IPS-18c (cell line): ENCODE results near the gene EYS.

Source experiments
- H3K4me3 ChIP-seq: 2 replicates; pipeline ENCODE4 v1.7.0; 2013; ENCODE audit warnings: low read depth, mild to moderate bottlenecking, low read length, moderate library complexity; ENCODE audit not compliant: insufficient read depth
- H3K9me3 ChIP-seq: one replicate; pipeline ENCODE4 v1.6.1; 2013; ENCODE audit warnings: mild to moderate bottlenecking, low read length, moderate library complexity; ENCODE audit not compliant: control insufficient read depth, insufficient read depth

Gene EYS

DNA sequence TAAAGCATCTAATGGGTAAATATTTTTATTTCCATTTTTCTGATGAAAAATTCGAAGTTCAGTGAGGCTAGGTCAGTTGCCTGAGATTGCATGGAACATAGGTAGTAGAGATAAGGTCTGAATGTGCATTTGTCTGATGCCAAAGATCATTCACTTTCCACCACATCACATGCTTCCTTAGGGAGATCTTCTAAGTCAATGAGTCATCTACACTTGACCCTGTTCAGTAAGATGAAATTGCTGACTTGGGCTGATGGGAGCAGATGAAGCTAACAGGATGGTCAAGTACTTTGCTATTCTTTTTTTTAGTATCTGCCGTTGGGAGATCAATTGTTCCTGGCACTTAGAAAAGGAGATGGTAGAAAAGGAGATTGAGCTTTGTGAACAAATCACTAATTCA is 1560.2 kb downstream of the EYS start:
- no peaks in the 10 kb centered on the region for H3K9me3 ChIP-seq
- no peak overlapping the region for H3K4me3 ChIP-seq

- H3K9me3 ChIP-seq: no peaks in the 10 kb centered on the region
- H3K4me3 ChIP-seq: no peak overlapping the region
Observed at GRCh38 chr6:64146094-64146493, 1560.9 kb downstream of the EYS start.

DNA sequence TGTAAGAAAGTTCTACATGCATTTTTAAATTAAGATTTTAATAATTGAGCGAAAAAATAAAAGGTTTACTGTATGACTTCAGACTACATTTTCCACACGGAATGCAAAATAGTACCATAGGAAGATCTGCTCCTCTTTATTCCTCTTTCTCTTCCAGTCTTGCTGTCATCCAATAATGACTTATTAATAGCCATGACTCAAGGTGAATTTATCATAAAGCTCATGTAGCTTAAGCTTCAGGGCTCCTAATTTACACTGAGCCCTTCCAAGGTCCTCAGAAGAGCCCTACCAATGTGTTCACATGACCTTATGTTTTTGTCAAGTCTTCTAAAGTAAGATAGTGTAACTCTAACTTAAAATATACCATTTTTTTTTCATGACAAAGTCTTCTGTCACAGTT is 1561.4 kb downstream of the EYS start:
- no peak overlapping the region for H3K4me3 ChIP-seq
- no peaks in the 10 kb centered on the region for H3K9me3 ChIP-seq

- Histone ChIP-seq H3K9me3 (no peaks in the 10 kb centered on the region), H3K4me3 (no peak overlapping the region)
Observed at GRCh38 chr6:64143101-64143500, 1563.9 kb downstream of the EYS start.

GRCh38 chr6:64141680-64142079 is 1565.3 kb downstream of the EYS start:
- no peaks in the 10 kb centered on the region for H3K9me3 ChIP-seq
- H3K4me3 ChIP-seq: no peak overlapping the region

GRCh38 chr6:64128301-64129024 is 1578.6 kb downstream of the EYS start:
- H3K9me3 ChIP-seq: no peaks in the 10 kb centered on the region
- H3K4me3 ChIP-seq: no peak overlapping the region

DNA sequence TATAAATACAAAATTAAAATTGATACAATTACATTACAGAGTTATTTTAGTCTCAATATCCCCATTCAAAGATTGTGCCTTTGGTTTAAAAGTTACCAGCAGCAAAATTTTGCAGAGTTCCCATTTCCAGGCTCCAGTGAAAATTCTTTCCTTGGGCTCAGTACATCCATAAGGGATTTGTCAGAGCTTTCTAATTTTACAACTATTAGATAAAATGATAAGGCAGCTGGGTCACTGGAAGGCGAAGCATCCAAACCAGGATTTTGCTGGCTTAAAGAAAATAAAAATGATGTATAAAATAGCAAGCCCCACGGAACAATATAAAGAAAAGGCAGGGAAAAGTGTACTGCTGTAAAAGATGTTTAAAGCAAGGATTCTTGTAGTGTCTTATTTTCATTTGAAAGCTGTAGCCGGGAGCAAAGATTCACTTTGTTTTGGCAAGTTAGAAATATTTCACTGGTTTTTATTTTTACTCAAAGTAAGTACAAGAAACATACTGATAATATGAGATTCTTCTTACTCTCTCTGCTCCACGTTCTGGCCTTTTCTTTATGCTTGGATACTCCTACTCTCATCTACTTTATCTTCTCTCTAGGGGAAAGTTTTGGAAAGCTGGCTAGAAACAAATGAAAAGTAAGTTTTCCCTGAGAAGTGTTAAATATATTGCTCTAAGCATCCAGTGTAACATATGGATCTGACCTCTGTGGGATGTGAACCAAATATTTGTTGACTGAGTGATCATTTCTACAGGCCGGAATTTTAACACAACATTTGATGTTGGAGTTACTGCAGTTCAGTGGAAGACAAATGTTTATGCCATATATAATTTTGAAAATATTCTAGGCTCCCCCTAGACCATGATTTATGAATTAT is 1583.0 kb downstream of the EYS start:
- H3K4me3 ChIP-seq: no peak overlapping the region
- no peaks in the 10 kb centered on the region for H3K9me3 ChIP-seq

DNA sequence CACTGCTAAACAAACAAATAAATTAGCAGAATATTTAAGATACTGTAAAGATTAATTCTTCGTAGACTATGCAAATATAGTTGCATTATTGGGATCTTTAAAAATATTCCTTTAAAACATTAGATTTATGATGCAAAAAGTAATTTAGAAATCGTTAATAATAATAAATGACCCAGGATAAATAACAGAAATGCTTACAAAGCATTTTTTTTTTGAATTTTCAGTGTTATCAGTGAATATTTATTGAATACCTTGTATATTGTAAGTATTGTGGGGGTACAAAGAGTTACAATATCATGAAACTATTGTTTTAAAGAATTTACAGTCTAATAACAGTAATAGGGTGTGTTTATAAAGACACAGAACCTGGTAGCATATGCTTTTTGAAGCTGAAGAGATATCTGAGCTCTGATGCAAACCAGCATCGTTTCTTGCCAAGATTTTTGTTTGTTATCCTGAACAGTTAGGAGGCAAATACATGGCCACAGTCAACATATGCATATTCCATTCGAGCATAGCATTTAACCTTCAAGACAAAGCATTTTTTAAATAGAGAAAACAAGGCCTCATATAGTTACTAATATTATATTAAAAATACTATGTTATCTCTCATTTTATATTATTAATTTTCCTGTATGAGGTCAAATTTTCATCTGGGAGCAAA is 1584.2 kb downstream of the EYS start:
- H3K4me3 ChIP-seq: no peak overlapping the region
- H3K9me3 ChIP-seq: no peaks in the 10 kb centered on the region

DNA sequence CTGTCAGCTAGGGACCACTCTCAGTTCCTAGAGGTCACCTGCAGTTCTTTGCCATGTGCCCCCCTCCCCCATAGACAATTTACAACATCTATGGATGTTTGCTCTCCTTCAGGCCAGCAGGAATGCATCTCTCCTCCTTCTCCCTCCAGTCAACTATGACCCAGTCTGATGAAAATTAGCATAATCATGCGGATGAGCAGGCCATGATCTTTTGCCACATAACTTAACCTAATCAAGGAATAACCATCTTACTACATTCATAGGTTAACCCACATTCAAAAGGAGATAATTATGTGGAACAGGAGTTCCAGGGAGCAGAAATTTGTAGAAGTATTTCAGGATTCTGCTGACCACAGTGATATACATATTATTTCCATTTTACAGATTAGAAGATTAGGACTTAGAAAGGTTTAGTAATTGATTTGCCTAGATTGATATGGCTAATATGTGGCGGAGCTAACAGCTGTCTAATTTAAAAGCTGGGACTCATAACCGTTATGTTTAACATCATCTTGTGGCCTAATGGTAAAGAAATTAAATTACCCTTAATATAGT is 1585.9 kb downstream of the EYS start:
- no peak overlapping the region for H3K4me3 ChIP-seq
- no peaks in the 10 kb centered on the region for H3K9me3 ChIP-seq

DNA sequence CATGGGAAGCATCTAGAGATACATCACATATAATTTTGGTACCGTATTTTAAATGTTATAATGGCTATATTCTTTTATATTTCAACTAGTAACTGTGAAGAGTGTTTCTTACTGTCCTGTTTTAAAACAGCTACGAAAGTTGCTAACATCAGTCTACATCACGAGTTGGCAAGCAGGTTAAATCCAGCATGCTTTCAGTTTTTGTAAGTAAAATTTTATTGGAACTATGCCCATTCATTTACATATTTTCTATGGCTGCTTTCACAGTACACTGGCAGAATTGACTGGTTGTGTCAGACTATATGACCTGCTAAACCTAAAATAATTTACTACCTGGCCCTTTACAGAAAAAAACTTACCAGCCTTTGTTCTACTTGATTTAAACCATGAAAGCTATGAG is 1593.3 kb downstream of the EYS start:
- Histone ChIP-seq H3K9me3 (no peaks in the 10 kb centered on the region), H3K4me3 (no peak overlapping the region)

DNA sequence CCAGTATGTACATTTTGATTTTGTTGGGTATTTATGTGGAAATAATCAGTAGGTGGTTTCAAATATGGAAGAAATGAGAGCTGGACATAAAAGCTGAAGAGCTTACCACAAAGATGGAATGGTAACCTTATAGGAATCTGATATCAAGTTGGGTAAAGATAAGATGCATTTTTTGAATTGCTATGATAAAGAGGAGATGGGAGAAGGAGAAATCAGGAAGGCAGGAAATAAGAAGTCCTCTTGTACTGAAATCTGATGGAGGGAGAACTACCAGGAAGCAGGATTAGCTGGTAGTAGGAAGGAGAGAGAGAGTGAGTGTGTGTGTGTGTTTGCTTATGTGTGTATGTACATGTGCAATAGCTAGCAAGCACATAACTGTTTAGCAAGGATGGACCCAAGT is 1603.0 kb downstream of the EYS start:
- no peak overlapping the region for H3K4me3 ChIP-seq
- H3K9me3 ChIP-seq: no peaks in the 10 kb centered on the region

- H3K4me3 ChIP-seq: no peak overlapping the region
- H3K9me3 ChIP-seq: no peaks in the 10 kb centered on the region
Observed at GRCh38 chr6:64103480-64103879, 1603.5 kb downstream of the EYS start.

- no peak overlapping the region for H3K4me3 ChIP-seq
- peaks cover 4% of the 10 kb centered on the region for H3K9me3 ChIP-seq
Observed at GRCh38 chr6:64100702-64101303, 1606.2 kb downstream of the EYS start.

GRCh38 chr6:64090352-64090751 is 1616.7 kb downstream of the EYS start:
- Histone ChIP-seq H3K9me3 (no peaks in the 10 kb centered on the region), H3K4me3 (no peak overlapping the region)

GRCh38 chr6:64085126-64085525 is 1621.9 kb downstream of the EYS start:
- H3K9me3 ChIP-seq: no peaks in the 10 kb centered on the region
- H3K4me3 ChIP-seq: no peak overlapping the region

DNA sequence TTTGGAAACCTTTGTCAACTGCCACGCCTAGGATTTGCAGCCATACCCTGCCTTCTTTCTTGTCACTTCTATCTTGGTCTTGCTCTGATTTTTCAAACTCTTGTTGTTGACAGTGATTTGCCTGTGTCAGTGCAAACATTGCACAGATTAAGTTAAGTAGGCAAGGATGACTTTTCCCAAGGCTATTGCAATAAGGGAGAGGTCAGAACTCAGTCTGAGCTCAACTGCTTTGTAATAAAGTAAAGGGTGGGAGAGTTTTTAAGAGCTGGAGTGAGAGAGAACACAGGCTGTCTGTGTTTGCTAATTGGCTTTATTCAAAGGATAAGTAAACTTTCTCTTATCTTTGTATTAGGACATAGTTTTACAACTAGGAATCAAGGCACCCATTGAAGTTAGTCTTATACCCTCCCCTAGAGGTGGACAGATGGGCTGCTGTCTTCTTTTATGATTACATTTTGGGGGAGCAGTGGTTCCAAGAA is 1622.8 kb downstream of the EYS start:
- H3K9me3 ChIP-seq: no peaks in the 10 kb centered on the region
- no peak overlapping the region for H3K4me3 ChIP-seq

- Histone ChIP-seq H3K4me3 (no peak overlapping the region), H3K9me3 (no peaks in the 10 kb centered on the region)
Observed at GRCh38 chr6:64083261-64083660, 1623.8 kb downstream of the EYS start.
